ENCODE data around the gene MED12.

DNA sequence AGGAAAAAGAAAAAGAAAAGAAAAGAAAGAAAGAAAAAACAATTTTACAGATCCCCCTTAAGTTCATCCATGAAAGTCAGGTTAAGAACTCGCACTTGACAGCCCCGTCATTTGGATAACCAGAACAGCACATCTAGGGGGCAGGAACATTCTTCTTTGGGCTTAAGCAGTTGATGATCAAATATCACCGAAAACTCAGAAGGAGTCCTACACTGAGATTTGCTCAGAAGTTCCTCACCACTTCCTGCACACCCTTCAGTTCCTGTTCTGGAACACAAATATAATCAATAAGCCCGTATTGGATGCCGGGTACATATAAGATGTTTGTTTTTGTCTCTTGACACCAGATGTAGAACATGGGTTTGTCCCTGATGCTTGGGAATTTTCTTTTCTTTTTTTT is 40.9 kb downstream of the MED12 start:
- TF ChIP-seq, protein P1, sequence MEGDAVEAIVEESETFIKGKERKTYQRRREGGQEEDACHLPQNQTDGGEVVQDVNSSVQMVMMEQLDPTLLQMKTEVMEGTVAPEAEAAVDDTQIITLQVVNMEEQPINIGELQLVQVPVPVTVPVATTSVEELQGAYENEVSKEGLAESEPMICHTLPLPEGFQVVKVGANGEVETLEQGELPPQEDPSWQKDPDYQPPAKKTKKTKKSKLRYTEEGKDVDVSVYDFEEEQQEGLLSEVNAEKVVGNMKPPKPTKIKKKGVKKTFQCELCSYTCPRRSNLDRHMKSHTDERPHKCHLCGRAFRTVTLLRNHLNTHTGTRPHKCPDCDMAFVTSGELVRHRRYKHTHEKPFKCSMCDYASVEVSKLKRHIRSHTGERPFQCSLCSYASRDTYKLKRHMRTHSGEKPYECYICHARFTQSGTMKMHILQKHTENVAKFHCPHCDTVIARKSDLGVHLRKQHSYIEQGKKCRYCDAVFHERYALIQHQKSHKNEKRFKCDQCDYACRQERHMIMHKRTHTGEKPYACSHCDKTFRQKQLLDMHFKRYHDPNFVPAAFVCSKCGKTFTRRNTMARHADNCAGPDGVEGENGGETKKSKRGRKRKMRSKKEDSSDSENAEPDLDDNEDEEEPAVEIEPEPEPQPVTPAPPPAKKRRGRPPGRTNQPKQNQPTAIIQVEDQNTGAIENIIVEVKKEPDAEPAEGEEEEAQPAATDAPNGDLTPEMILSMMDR (conservative IDR thresholded peaks at IDR 0.05; ENCODE audit: low read depth in 2 of 2), result no peak
- TF ChIP-seq, protein P2, sequence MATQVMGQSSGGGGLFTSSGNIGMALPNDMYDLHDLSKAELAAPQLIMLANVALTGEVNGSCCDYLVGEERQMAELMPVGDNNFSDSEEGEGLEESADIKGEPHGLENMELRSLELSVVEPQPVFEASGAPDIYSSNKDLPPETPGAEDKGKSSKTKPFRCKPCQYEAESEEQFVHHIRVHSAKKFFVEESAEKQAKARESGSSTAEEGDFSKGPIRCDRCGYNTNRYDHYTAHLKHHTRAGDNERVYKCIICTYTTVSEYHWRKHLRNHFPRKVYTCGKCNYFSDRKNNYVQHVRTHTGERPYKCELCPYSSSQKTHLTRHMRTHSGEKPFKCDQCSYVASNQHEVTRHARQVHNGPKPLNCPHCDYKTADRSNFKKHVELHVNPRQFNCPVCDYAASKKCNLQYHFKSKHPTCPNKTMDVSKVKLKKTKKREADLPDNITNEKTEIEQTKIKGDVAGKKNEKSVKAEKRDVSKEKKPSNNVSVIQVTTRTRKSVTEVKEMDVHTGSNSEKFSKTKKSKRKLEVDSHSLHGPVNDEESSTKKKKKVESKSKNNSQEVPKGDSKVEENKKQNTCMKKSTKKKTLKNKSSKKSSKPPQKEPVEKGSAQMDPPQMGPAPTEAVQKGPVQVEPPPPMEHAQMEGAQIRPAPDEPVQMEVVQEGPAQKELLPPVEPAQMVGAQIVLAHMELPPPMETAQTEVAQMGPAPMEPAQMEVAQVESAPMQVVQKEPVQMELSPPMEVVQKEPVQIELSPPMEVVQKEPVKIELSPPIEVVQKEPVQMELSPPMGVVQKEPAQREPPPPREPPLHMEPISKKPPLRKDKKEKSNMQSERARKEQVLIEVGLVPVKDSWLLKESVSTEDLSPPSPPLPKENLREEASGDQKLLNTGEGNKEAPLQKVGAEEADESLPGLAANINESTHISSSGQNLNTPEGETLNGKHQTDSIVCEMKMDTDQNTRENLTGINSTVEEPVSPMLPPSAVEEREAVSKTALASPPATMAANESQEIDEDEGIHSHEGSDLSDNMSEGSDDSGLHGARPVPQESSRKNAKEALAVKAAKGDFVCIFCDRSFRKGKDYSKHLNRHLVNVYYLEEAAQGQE (IDR thresholded peaks at IDR 0.05; ENCODE audit: unreplicated experiment), result no peak
- TF ChIP-seq EZH2 (IDR thresholded peaks at IDR 0.05; ENCODE audit: low read depth, unreplicated experiment) (no peak), EZH2phosphoT487 (IDR thresholded peaks at IDR 0.05; ENCODE audit: unreplicated experiment) (no peak), POLR2AphosphoS5 (IDR thresholded peaks at IDR 0.05; ENCODE audit: low read depth) (no peak), JUNB (IDR thresholded peaks at IDR 0.05; ENCODE audit: unreplicated experiment) (no peak), CREB1 (CRISPR knock-in tag; IDR thresholded peaks at IDR 0.05; ENCODE audit: low read depth) (no peak), ZNF331 (CRISPR knock-in tag; IDR thresholded peaks at IDR 0.05; ENCODE audit: low read depth) (no peak), ZNF114 (CRISPR knock-in tag; IDR thresholded peaks at IDR 0.05) (no peak), STAT1 (IDR thresholded peaks at IDR 0.05; ENCODE audit: unreplicated experiment) (no peak)
- TF ChIP-seq, protein P3, sequence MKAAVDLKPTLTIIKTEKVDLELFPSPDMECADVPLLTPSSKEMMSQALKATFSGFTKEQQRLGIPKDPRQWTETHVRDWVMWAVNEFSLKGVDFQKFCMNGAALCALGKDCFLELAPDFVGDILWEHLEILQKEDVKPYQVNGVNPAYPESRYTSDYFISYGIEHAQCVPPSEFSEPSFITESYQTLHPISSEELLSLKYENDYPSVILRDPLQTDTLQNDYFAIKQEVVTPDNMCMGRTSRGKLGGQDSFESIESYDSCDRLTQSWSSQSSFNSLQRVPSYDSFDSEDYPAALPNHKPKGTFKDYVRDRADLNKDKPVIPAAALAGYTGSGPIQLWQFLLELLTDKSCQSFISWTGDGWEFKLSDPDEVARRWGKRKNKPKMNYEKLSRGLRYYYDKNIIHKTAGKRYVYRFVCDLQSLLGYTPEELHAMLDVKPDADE (IDR thresholded peaks at IDR 0.05), result no peak
- TF ChIP-seq, protein P4, sequence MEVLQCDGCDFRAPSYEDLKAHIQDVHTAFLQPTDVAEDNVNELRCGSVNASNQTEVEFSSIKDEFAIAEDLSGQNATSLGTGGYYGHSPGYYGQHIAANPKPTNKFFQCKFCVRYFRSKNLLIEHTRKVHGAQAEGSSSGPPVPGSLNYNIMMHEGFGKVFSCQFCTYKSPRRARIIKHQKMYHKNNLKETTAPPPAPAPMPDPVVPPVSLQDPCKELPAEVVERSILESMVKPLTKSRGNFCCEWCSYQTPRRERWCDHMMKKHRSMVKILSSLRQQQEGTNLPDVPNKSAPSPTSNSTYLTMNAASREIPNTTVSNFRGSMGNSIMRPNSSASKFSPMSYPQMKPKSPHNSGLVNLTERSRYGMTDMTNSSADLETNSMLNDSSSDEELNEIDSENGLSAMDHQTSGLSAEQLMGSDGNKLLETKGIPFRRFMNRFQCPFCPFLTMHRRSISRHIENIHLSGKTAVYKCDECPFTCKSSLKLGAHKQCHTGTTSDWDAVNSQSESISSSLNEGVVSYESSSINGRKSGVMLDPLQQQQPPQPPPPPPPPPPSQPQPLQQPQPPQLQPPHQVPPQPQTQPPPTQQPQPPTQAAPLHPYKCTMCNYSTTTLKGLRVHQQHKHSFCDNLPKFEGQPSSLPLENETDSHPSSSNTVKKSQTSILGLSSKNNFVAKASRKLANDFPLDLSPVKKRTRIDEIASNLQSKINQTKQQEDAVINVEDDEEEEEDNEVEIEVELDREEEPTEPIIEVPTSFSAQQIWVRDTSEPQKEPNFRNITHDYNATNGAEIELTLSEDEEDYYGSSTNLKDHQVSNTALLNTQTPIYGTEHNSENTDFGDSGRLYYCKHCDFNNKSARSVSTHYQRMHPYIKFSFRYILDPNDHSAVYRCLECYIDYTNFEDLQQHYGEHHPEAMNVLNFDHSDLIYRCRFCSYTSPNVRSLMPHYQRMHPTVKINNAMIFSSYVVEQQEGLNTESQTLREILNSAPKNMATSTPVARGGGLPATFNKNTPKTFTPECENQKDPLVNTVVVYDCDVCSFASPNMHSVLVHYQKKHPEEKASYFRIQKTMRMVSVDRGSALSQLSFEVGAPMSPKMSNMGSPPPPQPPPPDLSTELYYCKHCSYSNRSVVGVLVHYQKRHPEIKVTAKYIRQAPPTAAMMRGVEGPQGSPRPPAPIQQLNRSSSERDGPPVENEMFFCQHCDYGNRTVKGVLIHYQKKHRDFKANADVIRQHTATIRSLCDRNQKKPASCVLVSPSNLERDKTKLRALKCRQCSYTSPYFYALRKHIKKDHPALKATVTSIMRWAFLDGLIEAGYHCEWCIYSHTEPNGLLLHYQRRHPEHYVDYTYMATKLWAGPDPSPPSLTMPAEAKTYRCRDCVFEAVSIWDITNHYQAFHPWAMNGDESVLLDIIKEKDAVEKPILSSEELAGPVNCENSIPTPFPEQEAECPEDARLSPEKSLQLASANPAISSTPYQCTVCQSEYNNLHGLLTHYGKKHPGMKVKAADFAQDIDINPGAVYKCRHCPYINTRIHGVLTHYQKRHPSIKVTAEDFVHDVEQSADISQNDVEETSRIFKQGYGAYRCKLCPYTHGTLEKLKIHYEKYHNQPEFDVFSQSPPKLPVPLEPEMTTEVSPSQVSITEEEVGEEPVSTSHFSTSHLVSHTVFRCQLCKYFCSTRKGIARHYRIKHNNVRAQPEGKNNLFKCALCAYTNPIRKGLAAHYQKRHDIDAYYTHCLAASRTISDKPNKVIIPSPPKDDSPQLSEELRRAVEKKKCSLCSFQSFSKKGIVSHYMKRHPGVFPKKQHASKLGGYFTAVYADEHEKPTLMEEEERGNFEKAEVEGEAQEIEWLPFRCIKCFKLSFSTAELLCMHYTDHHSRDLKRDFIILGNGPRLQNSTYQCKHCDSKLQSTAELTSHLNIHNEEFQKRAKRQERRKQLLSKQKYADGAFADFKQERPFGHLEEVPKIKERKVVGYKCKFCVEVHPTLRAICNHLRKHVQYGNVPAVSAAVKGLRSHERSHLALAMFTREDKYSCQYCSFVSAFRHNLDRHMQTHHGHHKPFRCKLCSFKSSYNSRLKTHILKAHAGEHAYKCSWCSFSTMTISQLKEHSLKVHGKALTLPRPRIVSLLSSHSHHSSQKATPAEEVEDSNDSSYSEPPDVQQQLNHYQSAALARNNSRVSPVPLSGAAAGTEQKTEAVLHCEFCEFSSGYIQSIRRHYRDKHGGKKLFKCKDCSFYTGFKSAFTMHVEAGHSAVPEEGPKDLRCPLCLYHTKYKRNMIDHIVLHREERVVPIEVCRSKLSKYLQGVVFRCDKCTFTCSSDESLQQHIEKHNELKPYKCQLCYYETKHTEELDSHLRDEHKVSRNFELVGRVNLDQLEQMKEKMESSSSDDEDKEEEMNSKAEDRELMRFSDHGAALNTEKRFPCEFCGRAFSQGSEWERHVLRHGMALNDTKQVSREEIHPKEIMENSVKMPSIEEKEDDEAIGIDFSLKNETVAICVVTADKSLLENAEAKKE (CRISPR knock-in tag; IDR thresholded peaks at IDR 0.05), result no peak

All from GM23338 (cell line).